Endothelial cell of umbilical vein (primary cell): ENCODE data around the gene C1orf35.

Source experiments
- EZH2 ChIP-seq: IDR thresholded peaks from 2 replicates; pipeline ENCODE4 v1.6.1; 2012; ENCODE audit warnings: borderline replicate concordance, low read depth, mild to moderate bottlenecking, moderate library complexity, low read length, inconsistent platforms; ENCODE audit not compliant: severe bottlenecking
- JUN ChIP-seq: IDR thresholded peaks from 2 replicates; pipeline ENCODE4 v1.6.1; 2011; ENCODE audit warnings: borderline replicate concordance, low read depth; ENCODE audit not compliant: insufficient read length, insufficient read depth
- MAX ChIP-seq: IDR thresholded peaks from 2 replicates; pipeline ENCODE4 v1.6.1; 2011; ENCODE audit not compliant: insufficient read depth, insufficient read length
- POLR2A ChIP-seq: IDR thresholded peaks from 2 replicates; pipeline ENCODE4 v1.6.1; 2012; ENCODE audit warnings: low read depth, mild to moderate bottlenecking, control low read depth, low read length
- TF ChIP-seq, protein P1 (sequence below), 2 donors: IDR thresholded peaks; 1 replicate in 1 of 2; 2 replicates in 1 of 2; pipeline ENCODE4 v1.5.1; 2011; ENCODE audit warnings: low read length in 2 of 2, mild to moderate bottlenecking in 2 of 2, moderate library complexity in 2 of 2, control low read depth in 1 of 2, inconsistent platforms in 1 of 2, low read depth in 1 of 2; ENCODE audit not compliant: insufficient read depth in 1 of 2; ENCODE audit errors: extremely low read depth in 1 of 2

DNA sequence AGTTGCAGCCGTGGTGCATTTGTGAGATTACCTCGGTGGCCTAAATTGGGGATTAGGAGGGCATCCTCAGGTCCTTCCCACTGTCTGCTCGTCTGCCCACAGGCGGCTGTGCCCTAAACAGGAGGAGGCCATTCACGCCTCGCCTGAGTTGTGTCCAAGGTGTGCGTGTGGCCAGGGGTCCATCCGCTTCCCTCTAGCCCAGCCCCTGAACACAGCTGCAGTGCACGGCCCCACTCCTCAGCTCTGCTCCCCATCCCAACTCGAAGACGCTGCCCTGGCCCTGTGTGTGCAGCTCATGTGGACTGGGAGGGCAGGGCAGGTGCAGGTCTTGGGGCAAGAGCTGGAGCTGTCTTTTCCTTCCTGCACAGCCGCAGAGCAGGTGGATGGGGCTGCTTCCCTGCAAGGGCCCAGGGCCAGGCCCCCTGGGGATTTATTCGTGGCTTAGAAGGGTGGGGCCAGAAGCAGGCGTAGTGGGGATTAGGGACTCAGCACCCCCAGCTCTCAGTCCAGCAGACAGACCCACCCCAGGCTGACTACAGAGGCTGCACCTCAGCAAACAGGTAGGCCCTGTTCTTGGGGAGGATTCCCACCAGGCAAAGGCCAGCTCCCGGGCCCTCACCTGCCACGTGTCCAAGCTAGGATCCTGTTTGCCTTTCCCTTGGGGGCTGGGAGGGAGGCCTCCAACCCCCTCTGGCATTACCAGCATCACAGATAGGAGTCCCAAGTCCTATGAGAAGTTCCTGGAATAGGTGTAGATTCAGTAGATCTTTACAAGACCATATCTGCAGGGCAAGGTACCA is 41.3 kb upstream of the C1orf35 start:
- TF ChIP-seq EZH2 (no peak), POLR2A (no peak), MAX (no peak), JUN (no peak)
- TF ChIP-seq, protein P1, sequence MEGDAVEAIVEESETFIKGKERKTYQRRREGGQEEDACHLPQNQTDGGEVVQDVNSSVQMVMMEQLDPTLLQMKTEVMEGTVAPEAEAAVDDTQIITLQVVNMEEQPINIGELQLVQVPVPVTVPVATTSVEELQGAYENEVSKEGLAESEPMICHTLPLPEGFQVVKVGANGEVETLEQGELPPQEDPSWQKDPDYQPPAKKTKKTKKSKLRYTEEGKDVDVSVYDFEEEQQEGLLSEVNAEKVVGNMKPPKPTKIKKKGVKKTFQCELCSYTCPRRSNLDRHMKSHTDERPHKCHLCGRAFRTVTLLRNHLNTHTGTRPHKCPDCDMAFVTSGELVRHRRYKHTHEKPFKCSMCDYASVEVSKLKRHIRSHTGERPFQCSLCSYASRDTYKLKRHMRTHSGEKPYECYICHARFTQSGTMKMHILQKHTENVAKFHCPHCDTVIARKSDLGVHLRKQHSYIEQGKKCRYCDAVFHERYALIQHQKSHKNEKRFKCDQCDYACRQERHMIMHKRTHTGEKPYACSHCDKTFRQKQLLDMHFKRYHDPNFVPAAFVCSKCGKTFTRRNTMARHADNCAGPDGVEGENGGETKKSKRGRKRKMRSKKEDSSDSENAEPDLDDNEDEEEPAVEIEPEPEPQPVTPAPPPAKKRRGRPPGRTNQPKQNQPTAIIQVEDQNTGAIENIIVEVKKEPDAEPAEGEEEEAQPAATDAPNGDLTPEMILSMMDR (IDR thresholded peaks at IDR 0.05; ENCODE audit: extremely low read depth in 1 of 2, insufficient read depth in 1 of 2, low read depth in 1 of 2, low read length in 2 of 2), result no peak
